AG04450 (cell line): ENCODE measurements around the gene ZNF350. TPM values are rescaled to one million over a fixed set of nuclear protein-coding genes. Genes with fewer than 3 reads are reported as not detected.

Experiments used
- CTCF ChIA-PET: fragments of 300-600, 350-600 bp; formaldehyde crosslinking; extraction: SDS; loops from one replicate; lab custom pipeline; 2022; ENCODE audit warnings: antibody characterized with exemption, inconsistent platforms; lab: Charles Lee
- POLR2A ChIA-PET: fragments of 350-600 bp; formaldehyde crosslinking; extraction: SDS; loops from one replicate; lab custom pipeline; 2021; ENCODE audit warnings: antibody characterized with exemption, inconsistent platforms; lab: Yijun Ruan, JAX
- DNase-seq: peaks from one replicate; pipeline ENCODE4 v3.0.0-alpha.2; 2011; ENCODE audit warnings: low read depth, low spot score
- H3K27ac ChIP-seq: one replicate; pipeline ENCODE4 v1.5.1; 2012; ENCODE audit warnings: low read depth, low read length, control low read depth
- H3K27me3 ChIP-seq: one replicate; pipeline ENCODE4 v1.6.0; 2012; ENCODE audit warnings: low read length; ENCODE audit not compliant: control insufficient read depth, insufficient read depth
- H3K4me3 ChIP-seq: 2 replicates; pipeline ENCODE4 v1.5.1; 2011; ENCODE audit warnings: mild to moderate bottlenecking, low read depth, low read length, control low read depth
- H3K9me3 ChIP-seq: 2 replicates; pipeline ENCODE4 v1.5.1; 2012; ENCODE audit warnings: low read length; ENCODE audit not compliant: control insufficient read depth, insufficient read depth
- CTCF ChIP-seq: IDR thresholded peaks from 2 replicates; pipeline ENCODE4 v1.5.1; 2011; ENCODE audit warnings: low read depth, low read length, control low read depth, inconsistent platforms
- polyA plus RNA-seq: library from polyadenylated mRNA; depleted of rRNA; stranded (reverse); fragments of >200 nt; gene quantifications from 2 replicates; pipeline ENCODE4 v1.2.3, GENCODE V29; 2011

Gene ZNF350
- polyA plus RNA-seq, 1 experiment: 9.4 TPM

- ChIA-PET POLR2A (no interaction called here), CTCF (no interaction called here)
- Histone ChIP-seq H3K27me3 (no peaks in the 10 kb centered on the region), H3K27ac (no peak overlapping the region), H3K4me3 (no peak overlapping the region), H3K9me3 (peaks cover 44% of the 10 kb centered on the region)
- no peak for TF ChIP-seq CTCF
- no peak for DNase-seq
These were observed 40.0 kb downstream of the ZNF350 start for GRCh38 chr19:51946602-51947001.

- Histone ChIP-seq H3K9me3 (peaks cover 54% of the 10 kb centered on the region), H3K27ac (no peak overlapping the region), H3K27me3 (no peaks in the 10 kb centered on the region), H3K4me3 (no peak overlapping the region)
- no peak for TF ChIP-seq CTCF
- no peak for DNase-seq
- POLR2A ChIA-PET: no interaction called here
- CTCF ChIA-PET: no interaction called here
These were observed 41.7 kb downstream of the ZNF350 start for GRCh38 chr19:51944798-51945552.

GRCh38 chr19:51938936-51939335, 47.7 kb downstream of the ZNF350 start:
- CTCF ChIA-PET: no interaction called here
- POLR2A ChIA-PET: no interaction called here
- no peak for DNase-seq
- no peak overlapping the region for H3K27ac ChIP-seq
- no peak overlapping the region for H3K4me3 ChIP-seq
- TF ChIP-seq CTCF: no peak
- H3K27me3 ChIP-seq: no peaks in the 10 kb centered on the region
- H3K9me3 ChIP-seq: peaks cover 29% of the 10 kb centered on the region

GRCh38 chr19:51931921-51932320, 54.7 kb downstream of the ZNF350 start:
- Histone ChIP-seq H3K27me3 (no peaks in the 10 kb centered on the region), H3K9me3 (peaks cover 16% of the 10 kb centered on the region; the same call in 1 of the 2 replicates), H3K27ac (no peak overlapping the region), H3K4me3 (no peak overlapping the region)
- POLR2A ChIA-PET: no interaction called here
- CTCF ChIA-PET: no interaction called here
- no peak for DNase-seq
- TF ChIP-seq CTCF: no peak

GRCh38 chr19:51927859-51928258, 58.8 kb downstream of the ZNF350 start:
- Histone ChIP-seq H3K9me3 (peaks cover 17% of the 10 kb centered on the region; the same call in 1 of the 2 replicates), H3K27me3 (no peaks in the 10 kb centered on the region), H3K4me3 (peak overlapping the region; percentile 93), H3K27ac (no peak overlapping the region)
- ChIA-PET CTCF (no interaction called here), POLR2A (no interaction called here)
- DNase-seq: no peak
- no peak for TF ChIP-seq CTCF
